Measurements from ENCODE around the gene PALD1. TPM values are rescaled to one million over a fixed set of nuclear protein-coding genes. Genes with fewer than 3 reads are reported as not detected.

The PALD1 gene
- polyA plus RNA-seq, 2 donors = 2.1 to 3.4 TPM

DNA sequence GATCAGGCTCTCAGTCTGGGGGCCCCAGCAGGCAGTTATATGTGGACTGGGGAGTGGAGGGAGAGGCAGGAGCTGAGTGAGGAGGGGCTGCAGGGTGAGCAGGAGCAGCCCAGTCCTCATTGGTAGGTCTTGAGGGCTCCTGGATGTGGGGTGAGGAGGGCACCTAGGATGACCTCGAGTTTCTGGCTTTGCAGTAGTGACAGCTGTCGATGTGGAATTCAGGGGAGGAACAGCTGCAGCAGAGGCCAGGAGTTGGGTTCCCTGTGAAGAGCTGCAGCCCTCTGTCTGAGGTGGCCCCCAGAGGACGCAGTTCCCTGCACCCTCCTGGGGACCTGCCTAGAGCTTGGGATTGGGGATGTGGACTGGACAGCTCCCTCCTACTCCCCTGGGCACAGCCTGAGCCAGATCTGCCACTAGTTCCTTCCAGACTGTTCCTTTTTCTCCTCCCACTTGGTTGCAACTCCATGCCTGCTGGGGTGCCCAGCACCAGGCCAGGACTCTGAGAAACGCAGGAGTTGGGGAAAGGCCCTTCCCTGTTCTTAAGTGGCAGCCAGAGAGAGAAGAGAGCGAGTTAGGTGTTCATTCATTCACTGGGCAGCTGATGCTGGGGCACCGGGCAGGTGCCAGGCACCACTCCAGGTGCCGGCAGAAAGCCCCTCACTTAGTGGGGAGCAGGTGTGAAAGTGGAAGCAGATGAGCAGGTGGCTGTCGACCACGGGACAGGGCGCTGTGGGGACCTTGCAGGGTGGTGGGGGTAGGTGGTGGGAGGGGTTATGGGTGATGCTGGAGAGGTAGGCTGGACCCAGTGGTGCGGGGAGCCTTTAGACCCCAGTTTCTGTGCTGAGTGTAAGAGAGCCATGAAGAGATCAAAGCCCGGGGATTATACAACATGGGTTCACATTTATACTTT, 66.1 kb downstream of the PALD1 start:
- H3K27me3 ChIP-seq (ENCODE audit: control insufficient read depth in 1 of 2, insufficient read depth in 2 of 2, low read length in 2 of 2) = no peaks in the 10 kb centered on the region
- H3K4me3 ChIP-seq (ENCODE audit: low read depth in 1 of 2, low read length in 2 of 2) = no peak overlapping the region
- H3K36me3 ChIP-seq (ENCODE audit: control insufficient read depth in 2 of 2, insufficient read depth in 2 of 2, low read length in 1 of 2) = no peaks in the 10 kb centered on the region
- no peaks in the 10 kb centered on the region for H3K4me1 ChIP-seq (ENCODE audit: control insufficient read depth in 2 of 2, insufficient read depth in 2 of 2, low read length in 1 of 2)
- no peak overlapping the region for H3K27ac ChIP-seq (ENCODE audit: low read depth in 2 of 2, low read length in 1 of 2)
- WGBS, 2 donors = 76 to 85% methylated on average over 12 of the region's 12 CpGs
- peaks cover 0 to 4% of the 10 kb centered on the region in 2 donors for H3K9me3 ChIP-seq (ENCODE audit: control insufficient read depth in 2 of 2, insufficient read depth in 1 of 2, low read depth in 1 of 2, low read length in 1 of 2)

DNA sequence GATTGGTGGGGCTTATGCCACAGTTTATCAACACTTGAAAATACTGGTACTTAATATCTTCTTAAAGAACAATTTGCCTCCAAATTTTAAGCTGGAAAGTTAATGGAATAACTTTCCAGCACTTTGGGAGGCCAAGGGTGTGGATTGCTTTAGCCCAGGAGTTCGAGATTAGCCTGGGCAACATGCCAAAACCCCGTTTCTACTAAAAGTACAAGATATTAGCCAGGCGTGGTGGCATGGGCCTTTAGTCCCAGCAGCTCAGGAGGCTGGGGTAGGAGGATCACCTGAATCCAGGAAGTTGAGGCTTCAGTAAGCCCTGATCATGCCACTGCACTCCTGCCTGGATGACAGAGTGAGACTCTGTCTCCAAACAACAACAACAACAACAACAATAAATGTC, 68.0 kb downstream of the PALD1 start:
- no peaks in the 10 kb centered on the region for H3K27me3 ChIP-seq (ENCODE audit: control insufficient read depth in 1 of 2, insufficient read depth in 2 of 2, low read length in 2 of 2)
- H3K4me1 ChIP-seq (ENCODE audit: control insufficient read depth in 2 of 2, insufficient read depth in 2 of 2, low read length in 1 of 2) = no peaks in the 10 kb centered on the region
- H3K4me3 ChIP-seq (ENCODE audit: low read depth in 1 of 2, low read length in 2 of 2) = no peak overlapping the region
- no peak overlapping the region for H3K27ac ChIP-seq (ENCODE audit: low read depth in 2 of 2, low read length in 1 of 2)
- H3K36me3 ChIP-seq (ENCODE audit: control insufficient read depth in 2 of 2, insufficient read depth in 2 of 2, low read length in 1 of 2) = no peaks in the 10 kb centered on the region
- peaks cover 0 to 4% of the 10 kb centered on the region in 2 donors for H3K9me3 ChIP-seq (ENCODE audit: control insufficient read depth in 2 of 2, insufficient read depth in 1 of 2, low read depth in 1 of 2, low read length in 1 of 2)
- WGBS, 2 donors = 26 to 30% methylated on average over 3 of the region's 3 CpGs

DNA sequence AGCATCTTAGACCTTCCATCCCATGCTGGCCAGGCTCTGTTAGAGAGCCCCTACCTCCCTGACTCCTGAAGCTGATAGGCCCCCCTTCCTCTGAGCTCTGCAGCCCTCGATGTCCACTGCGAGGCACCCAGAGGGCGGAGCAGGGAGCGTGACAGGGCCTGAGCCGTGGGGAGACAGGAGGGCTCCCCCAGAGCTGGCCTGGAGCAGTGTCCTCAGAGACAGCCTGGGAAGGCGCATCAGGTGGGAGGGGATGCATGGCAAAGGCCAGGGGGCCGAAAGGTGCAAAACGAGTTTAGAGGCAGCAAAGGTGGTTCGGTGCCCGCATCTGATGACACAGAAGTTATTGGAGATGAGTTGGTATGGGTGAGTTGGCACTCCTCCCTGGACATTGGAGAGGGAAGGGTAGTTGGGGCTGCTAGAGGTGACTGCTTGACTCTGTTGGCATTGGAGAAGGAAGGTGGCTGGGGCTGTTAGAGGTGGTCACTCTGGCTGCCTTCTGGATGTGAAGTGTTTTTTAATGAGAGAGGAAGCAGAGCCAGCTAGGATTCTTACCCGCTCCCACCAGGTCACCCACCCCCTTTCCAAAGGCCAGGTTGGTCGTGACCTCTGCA, 70.9 kb downstream of the PALD1 start:
- Histone ChIP-seq H3K36me3 (ENCODE audit: control insufficient read depth in 2 of 2, insufficient read depth in 2 of 2, low read length in 1 of 2) (no peaks in the 10 kb centered on the region), H3K9me3 (ENCODE audit: control insufficient read depth in 2 of 2, insufficient read depth in 1 of 2, low read depth in 1 of 2, low read length in 1 of 2) (peaks cover 1 to 2% of the 10 kb centered on the region in 2 donors), H3K4me1 (ENCODE audit: control insufficient read depth in 2 of 2, insufficient read depth in 2 of 2, low read length in 1 of 2) (no peaks in the 10 kb centered on the region), H3K27ac (ENCODE audit: low read depth in 2 of 2, low read length in 1 of 2) (no peak overlapping the region), H3K4me3 (ENCODE audit: low read depth in 1 of 2, low read length in 2 of 2) (no peak overlapping the region), H3K27me3 (ENCODE audit: control insufficient read depth in 1 of 2, insufficient read depth in 2 of 2, low read length in 2 of 2) (no peaks in the 10 kb centered on the region)
- 77 to 85% methylated on average over 12 of the region's 12 CpGs for WGBS, 2 donors

DNA sequence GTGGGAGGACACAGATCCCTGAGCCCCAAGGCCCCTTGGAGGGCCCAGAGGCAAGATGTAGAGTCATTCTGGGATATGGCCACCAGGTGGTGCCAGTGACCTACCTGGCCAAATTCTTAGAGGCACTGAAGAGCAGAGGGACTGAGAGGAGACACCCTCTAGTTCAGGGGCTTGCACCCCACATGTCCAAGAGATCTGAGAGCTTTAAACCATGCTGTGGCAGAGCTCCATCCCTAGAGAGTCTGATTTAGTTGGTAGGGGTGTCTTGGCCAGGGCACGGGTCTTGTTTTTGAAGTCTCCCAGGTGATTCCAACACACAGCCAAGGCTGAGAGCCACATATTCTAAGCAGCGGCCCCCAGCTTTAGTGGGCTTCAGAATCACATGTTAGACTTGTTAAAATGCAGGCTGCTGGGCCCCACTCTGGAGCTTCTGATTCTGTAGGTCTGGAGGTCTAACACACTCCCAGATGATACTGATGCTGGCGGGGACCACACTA, 71.4 kb downstream of the PALD1 start:
- H3K4me3 ChIP-seq (ENCODE audit: low read depth in 1 of 2, low read length in 2 of 2) = no peak overlapping the region
- no peaks in the 10 kb centered on the region for H3K36me3 ChIP-seq (ENCODE audit: control insufficient read depth in 2 of 2, insufficient read depth in 2 of 2, low read length in 1 of 2)
- H3K27me3 ChIP-seq (ENCODE audit: control insufficient read depth in 1 of 2, insufficient read depth in 2 of 2, low read length in 2 of 2) = no peaks in the 10 kb centered on the region
- no peaks in the 10 kb centered on the region for H3K4me1 ChIP-seq (ENCODE audit: control insufficient read depth in 2 of 2, insufficient read depth in 2 of 2, low read length in 1 of 2)
- H3K9me3 ChIP-seq (ENCODE audit: control insufficient read depth in 2 of 2, insufficient read depth in 1 of 2, low read depth in 1 of 2, low read length in 1 of 2) = peaks cover 0 to 2% of the 10 kb centered on the region in 2 donors
- H3K27ac ChIP-seq (ENCODE audit: low read depth in 2 of 2, low read length in 1 of 2) = no peak overlapping the region
- 70 to 78% methylated on average over 3 of the region's 3 CpGs for WGBS, 2 donors

DNA sequence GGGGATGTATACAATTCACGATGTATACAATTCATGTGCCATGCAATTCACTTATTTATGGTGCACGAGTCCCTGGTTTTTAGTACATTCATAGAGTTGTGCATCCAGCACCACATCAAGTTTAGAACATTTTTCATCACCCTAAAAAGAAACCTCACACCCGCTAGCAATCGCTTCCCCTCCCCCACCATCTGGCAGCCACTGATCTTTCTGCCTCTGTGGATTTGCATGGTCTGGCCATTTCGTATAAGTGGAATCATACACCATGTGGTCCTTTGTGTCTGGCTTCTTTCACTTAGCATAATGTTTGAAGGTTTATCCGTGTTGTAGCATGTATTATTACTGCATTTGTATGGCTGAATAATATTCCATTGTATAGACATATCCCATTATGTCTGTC, 71.9 kb downstream of the PALD1 start:
- H3K4me3 ChIP-seq (ENCODE audit: low read depth in 1 of 2, low read length in 2 of 2) = no peak overlapping the region
- H3K27ac ChIP-seq (ENCODE audit: low read depth in 2 of 2, low read length in 1 of 2) = no peak overlapping the region
- 78 to 80% methylated on average over 6 of the region's 6 CpGs for WGBS, 2 donors

DNA sequence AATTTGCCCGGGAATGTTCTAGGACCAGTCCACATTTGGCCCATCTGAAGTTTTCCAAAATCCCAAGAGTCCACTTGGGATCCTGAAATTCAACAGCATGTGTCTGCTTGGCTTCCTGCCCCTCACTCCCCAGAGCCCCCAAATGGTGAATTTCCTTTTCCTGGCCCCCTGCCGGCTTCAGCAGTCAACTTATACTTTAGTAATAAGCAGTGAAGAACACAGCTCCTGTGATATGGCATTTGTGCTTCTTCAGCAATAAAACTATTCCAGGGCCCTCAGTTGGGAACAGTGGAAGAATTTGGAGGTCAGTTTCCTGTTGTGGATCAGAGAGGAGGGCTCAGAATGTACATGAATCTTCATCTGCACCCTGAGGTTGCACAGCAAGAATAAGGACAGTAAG, 72.9 kb downstream of the PALD1 start:
- no peak overlapping the region for H3K4me3 ChIP-seq (ENCODE audit: low read depth in 1 of 2, low read length in 2 of 2)
- peaks cover 0 to 2% of the 10 kb centered on the region in 2 donors for H3K9me3 ChIP-seq (ENCODE audit: control insufficient read depth in 2 of 2, insufficient read depth in 1 of 2, low read depth in 1 of 2, low read length in 1 of 2)
- no peaks in the 10 kb centered on the region for H3K27me3 ChIP-seq (ENCODE audit: control insufficient read depth in 1 of 2, insufficient read depth in 2 of 2, low read length in 2 of 2)
- no peaks in the 10 kb centered on the region for H3K36me3 ChIP-seq (ENCODE audit: control insufficient read depth in 2 of 2, insufficient read depth in 2 of 2, low read length in 1 of 2)
- no peaks in the 10 kb centered on the region for H3K4me1 ChIP-seq (ENCODE audit: control insufficient read depth in 2 of 2, insufficient read depth in 2 of 2, low read length in 1 of 2)
- no peak overlapping the region for H3K27ac ChIP-seq (ENCODE audit: low read depth in 2 of 2, low read length in 1 of 2)
- 47 to 55% methylated on average over 2 of the region's 2 CpGs for WGBS, 2 donors

More for the DNA sequence above, 71.9 kb downstream of the PALD1 start:
- Histone ChIP-seq H3K36me3 (ENCODE audit: control insufficient read depth in 2 of 2, insufficient read depth in 2 of 2, low read length in 1 of 2) (no peaks in the 10 kb centered on the region), H3K27me3 (ENCODE audit: control insufficient read depth in 1 of 2, insufficient read depth in 2 of 2, low read length in 2 of 2) (no peaks in the 10 kb centered on the region), H3K4me1 (ENCODE audit: control insufficient read depth in 2 of 2, insufficient read depth in 2 of 2, low read length in 1 of 2) (no peaks in the 10 kb centered on the region), H3K9me3 (ENCODE audit: control insufficient read depth in 2 of 2, insufficient read depth in 1 of 2, low read depth in 1 of 2, low read length in 1 of 2) (peaks cover 0 to 2% of the 10 kb centered on the region in 2 donors)

DNA sequence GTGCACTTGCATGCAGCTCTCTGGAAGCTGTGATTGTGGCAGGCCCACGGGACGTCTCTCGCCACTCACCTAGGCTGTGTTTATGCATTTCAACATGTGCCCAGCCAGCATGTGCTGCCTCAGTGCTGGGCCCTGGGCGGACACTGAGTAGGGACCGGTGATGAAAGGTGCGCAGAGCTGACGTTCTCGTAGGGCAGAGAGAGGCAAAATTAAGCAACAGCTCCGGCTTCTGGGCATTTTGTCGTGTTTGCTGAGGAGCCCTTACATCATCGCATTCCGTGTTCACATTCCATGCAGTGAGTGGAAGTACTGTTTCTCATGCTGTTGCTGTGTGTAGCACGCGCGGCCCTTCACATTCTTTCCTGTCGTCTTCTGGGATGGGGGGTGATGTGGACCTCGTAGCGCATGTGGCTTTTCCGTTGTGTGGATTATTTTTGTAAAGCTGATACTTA, 73.4 kb downstream of the PALD1 start:
- no peak overlapping the region for H3K27ac ChIP-seq (ENCODE audit: low read depth in 2 of 2, low read length in 1 of 2)
- peaks cover 0 to 2% of the 10 kb centered on the region in 2 donors for H3K9me3 ChIP-seq (ENCODE audit: control insufficient read depth in 2 of 2, insufficient read depth in 1 of 2, low read depth in 1 of 2, low read length in 1 of 2)
- H3K27me3 ChIP-seq (ENCODE audit: control insufficient read depth in 1 of 2, insufficient read depth in 2 of 2, low read length in 2 of 2) = no peaks in the 10 kb centered on the region
- 73 to 74% methylated on average over 19 of the region's 19 CpGs for WGBS, 2 donors
- no peak overlapping the region for H3K4me3 ChIP-seq (ENCODE audit: low read depth in 1 of 2, low read length in 2 of 2)
- no peaks in the 10 kb centered on the region for H3K36me3 ChIP-seq (ENCODE audit: control insufficient read depth in 2 of 2, insufficient read depth in 2 of 2, low read length in 1 of 2)
- no peaks in the 10 kb centered on the region for H3K4me1 ChIP-seq (ENCODE audit: control insufficient read depth in 2 of 2, insufficient read depth in 2 of 2, low read length in 1 of 2)

DNA sequence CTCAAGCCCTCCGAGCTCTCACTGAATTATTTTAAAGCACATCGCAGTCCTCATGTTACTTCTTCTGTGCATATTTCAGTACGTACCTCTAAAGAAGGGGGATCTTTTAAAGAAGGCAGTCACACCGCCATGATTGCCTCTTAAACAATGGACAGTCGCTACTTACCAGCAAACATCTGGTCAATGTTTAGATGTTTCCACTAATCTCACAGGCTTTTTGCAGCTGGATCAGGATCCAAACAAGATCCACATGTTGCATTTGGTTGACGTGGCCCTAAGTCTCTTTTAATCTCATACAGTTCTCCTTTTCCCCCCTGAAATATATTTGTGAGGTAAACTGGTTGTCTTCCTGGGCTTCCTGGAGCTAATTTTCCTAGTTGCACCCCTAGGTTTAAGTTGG, 74.0 kb downstream of the PALD1 start:
- Histone ChIP-seq H3K27me3 (ENCODE audit: control insufficient read depth in 1 of 2, insufficient read depth in 2 of 2, low read length in 2 of 2) (no peaks in the 10 kb centered on the region), H3K9me3 (ENCODE audit: control insufficient read depth in 2 of 2, insufficient read depth in 1 of 2, low read depth in 1 of 2, low read length in 1 of 2) (peaks cover 0 to 2% of the 10 kb centered on the region in 2 donors), H3K4me3 (ENCODE audit: low read depth in 1 of 2, low read length in 2 of 2) (no peak overlapping the region), H3K4me1 (ENCODE audit: control insufficient read depth in 2 of 2, insufficient read depth in 2 of 2, low read length in 1 of 2) (no peaks in the 10 kb centered on the region), H3K27ac (ENCODE audit: low read depth in 2 of 2, low read length in 1 of 2) (no peak overlapping the region), H3K36me3 (ENCODE audit: control insufficient read depth in 2 of 2, insufficient read depth in 2 of 2, low read length in 1 of 2) (no peaks in the 10 kb centered on the region)
- WGBS, 2 donors = 86% methylated on average over 6 of the region's 6 CpGs

DNA sequence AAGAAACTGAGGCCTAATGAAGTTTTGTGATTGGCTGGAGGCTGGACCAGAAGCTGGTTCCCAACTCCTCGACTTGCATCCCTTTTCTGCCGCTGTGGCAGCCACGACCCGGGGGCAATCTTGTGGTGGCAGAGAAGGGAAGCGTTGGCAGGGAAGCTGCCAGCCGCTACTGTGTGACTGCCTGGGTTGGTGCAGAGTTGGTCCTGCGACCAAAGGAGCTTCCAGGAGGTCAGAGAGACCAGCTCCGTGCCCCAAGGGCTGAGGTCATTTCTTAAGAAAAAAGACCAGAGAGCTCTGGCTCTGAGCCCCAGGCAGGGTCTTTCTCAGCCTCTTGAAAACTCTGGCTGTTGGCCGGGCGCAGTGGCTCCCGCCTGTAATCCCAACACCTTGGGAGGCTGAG, 76.8 kb downstream of the PALD1 start:
- 84 to 86% methylated on average over 11 of the region's 11 CpGs for WGBS, 2 donors
- Histone ChIP-seq H3K27ac (ENCODE audit: low read depth in 2 of 2, low read length in 1 of 2) (no peak overlapping the region), H3K27me3 (ENCODE audit: control insufficient read depth in 1 of 2, insufficient read depth in 2 of 2, low read length in 2 of 2) (no peaks in the 10 kb centered on the region), H3K9me3 (ENCODE audit: control insufficient read depth in 2 of 2, insufficient read depth in 1 of 2, low read depth in 1 of 2, low read length in 1 of 2) (peaks cover 0 to 2% of the 10 kb centered on the region in 2 donors), H3K36me3 (ENCODE audit: control insufficient read depth in 2 of 2, insufficient read depth in 2 of 2, low read length in 1 of 2) (no peaks in the 10 kb centered on the region), H3K4me3 (ENCODE audit: low read depth in 1 of 2, low read length in 2 of 2) (no peak overlapping the region), H3K4me1 (ENCODE audit: control insufficient read depth in 2 of 2, insufficient read depth in 2 of 2, low read length in 1 of 2) (peaks cover 0 to 4% of the 10 kb centered on the region in 2 donors)

All from esophagus (tissue), 2 donors.